ENCODE results near the gene CDH5.
A peak's percentile ranks its signal among the peaks of the same experiment; 100 is the strongest.

The CDH5 gene

GRCh38 chr16:66403531-66404145 is 37.1 kb downstream of the CDH5 start:
- no peak overlapping the region for H3K4me3 ChIP-seq (ENCODE audit: insufficient read depth, low read depth, low read length)
- H3K4me1 ChIP-seq (ENCODE audit: control insufficient read depth, insufficient read depth, low read length): peaks cover 3% of the 10 kb centered on the region
- H3K27me3 ChIP-seq (ENCODE audit: control insufficient read depth, insufficient read depth, low read length, poor library complexity, severe bottlenecking): peaks cover 7% of the 10 kb centered on the region
- no peak overlapping the region for H3K27ac ChIP-seq (ENCODE audit: insufficient read depth, low read depth, low read length, poor library complexity, severe bottlenecking)
- WGBS, 2 experiments: 81 to 88% methylated on average over 5 of the region's 5 CpGs
- no peaks in the 10 kb centered on the region for H3K36me3 ChIP-seq (ENCODE audit: control insufficient read depth, insufficient read depth, low read length)
- no peaks in the 10 kb centered on the region for H3K9me3 ChIP-seq (ENCODE audit: control insufficient read depth, low read length)

GRCh38 chr16:66405057-66405783 is 38.7 kb downstream of the CDH5 start:
- Histone ChIP-seq H3K4me1 (ENCODE audit: control insufficient read depth, insufficient read depth, low read length) (peaks cover 1% of the 10 kb centered on the region), H3K27ac (ENCODE audit: insufficient read depth, low read depth, low read length, poor library complexity, severe bottlenecking) (no peak overlapping the region), H3K4me3 (ENCODE audit: insufficient read depth, low read depth, low read length) (no peak overlapping the region), H3K27me3 (ENCODE audit: control insufficient read depth, insufficient read depth, low read length, poor library complexity, severe bottlenecking) (peaks cover 7% of the 10 kb centered on the region), H3K36me3 (ENCODE audit: control insufficient read depth, insufficient read depth, low read length) (no peaks in the 10 kb centered on the region), H3K9me3 (ENCODE audit: control insufficient read depth, low read length) (no peaks in the 10 kb centered on the region)
- WGBS, 2 experiments: 76 to 91% methylated on average over 1 to 2 of the region's 2 CpGs

GRCh38 chr16:66406534-66407221 is 40.2 kb downstream of the CDH5 start:
- Histone ChIP-seq H3K36me3 (ENCODE audit: control insufficient read depth, insufficient read depth, low read length) (no peaks in the 10 kb centered on the region), H3K4me1 (ENCODE audit: control insufficient read depth, insufficient read depth, low read length) (no peaks in the 10 kb centered on the region), H3K27me3 (ENCODE audit: control insufficient read depth, insufficient read depth, low read length, poor library complexity, severe bottlenecking) (peaks cover 7% of the 10 kb centered on the region), H3K4me3 (ENCODE audit: insufficient read depth, low read depth, low read length) (peak overlapping the region; percentile 59), H3K9me3 (ENCODE audit: control insufficient read depth, low read length) (no peaks in the 10 kb centered on the region), H3K27ac (ENCODE audit: insufficient read depth, low read depth, low read length, poor library complexity, severe bottlenecking) (no peak overlapping the region)
- 2% methylated on average over 35 of the region's 35 CpGs for WGBS, 2 experiments

- 72 to 76% methylated on average over 5 of the region's 5 CpGs for WGBS, 2 experiments
- Histone ChIP-seq H3K4me3 (ENCODE audit: insufficient read depth, low read depth, low read length) (no peak overlapping the region), H3K27ac (ENCODE audit: insufficient read depth, low read depth, low read length, poor library complexity, severe bottlenecking) (peak overlapping the region; percentile 78), H3K4me1 (ENCODE audit: control insufficient read depth, insufficient read depth, low read length) (no peaks in the 10 kb centered on the region), H3K9me3 (ENCODE audit: control insufficient read depth, low read length) (no peaks in the 10 kb centered on the region), H3K36me3 (ENCODE audit: control insufficient read depth, insufficient read depth, low read length) (no peaks in the 10 kb centered on the region), H3K27me3 (ENCODE audit: control insufficient read depth, insufficient read depth, low read length, poor library complexity, severe bottlenecking) (peaks cover 7% of the 10 kb centered on the region)
Observed at GRCh38 chr16:66408163-66409048, 41.9 kb downstream of the CDH5 start.

- Histone ChIP-seq H3K27me3 (ENCODE audit: control insufficient read depth, insufficient read depth, low read length, poor library complexity, severe bottlenecking) (peaks cover 7% of the 10 kb centered on the region), H3K4me1 (ENCODE audit: control insufficient read depth, insufficient read depth, low read length) (no peaks in the 10 kb centered on the region), H3K36me3 (ENCODE audit: control insufficient read depth, insufficient read depth, low read length) (no peaks in the 10 kb centered on the region), H3K4me3 (ENCODE audit: insufficient read depth, low read depth, low read length) (no peak overlapping the region), H3K27ac (ENCODE audit: insufficient read depth, low read depth, low read length, poor library complexity, severe bottlenecking) (no peak overlapping the region), H3K9me3 (ENCODE audit: control insufficient read depth, low read length) (no peaks in the 10 kb centered on the region)
- WGBS, 2 experiments: 89 to 94% methylated on average over 4 of the region's 5 CpGs
Observed at GRCh38 chr16:66409156-66409555, 42.7 kb downstream of the CDH5 start.

- Histone ChIP-seq H3K9me3 (ENCODE audit: control insufficient read depth, low read length) (no peaks in the 10 kb centered on the region), H3K4me3 (ENCODE audit: insufficient read depth, low read depth, low read length) (no peak overlapping the region), H3K36me3 (ENCODE audit: control insufficient read depth, insufficient read depth, low read length) (no peaks in the 10 kb centered on the region), H3K4me1 (ENCODE audit: control insufficient read depth, insufficient read depth, low read length) (no peaks in the 10 kb centered on the region), H3K27me3 (ENCODE audit: control insufficient read depth, insufficient read depth, low read length, poor library complexity, severe bottlenecking) (peaks cover under 1% of the 10 kb centered on the region), H3K27ac (ENCODE audit: insufficient read depth, low read depth, low read length, poor library complexity, severe bottlenecking) (no peak overlapping the region)
Observed at GRCh38 chr16:66412182-66412581, 45.7 kb downstream of the CDH5 start.

- WGBS, 2 experiments: 90 to 92% methylated on average over 1 of the region's 1 CpG
- Histone ChIP-seq H3K4me1 (ENCODE audit: control insufficient read depth, insufficient read depth, low read length) (no peaks in the 10 kb centered on the region), H3K36me3 (ENCODE audit: control insufficient read depth, insufficient read depth, low read length) (no peaks in the 10 kb centered on the region), H3K4me3 (ENCODE audit: insufficient read depth, low read depth, low read length) (no peak overlapping the region), H3K9me3 (ENCODE audit: control insufficient read depth, low read length) (no peaks in the 10 kb centered on the region), H3K27ac (ENCODE audit: insufficient read depth, low read depth, low read length, poor library complexity, severe bottlenecking) (no peak overlapping the region), H3K27me3 (ENCODE audit: control insufficient read depth, insufficient read depth, low read length, poor library complexity, severe bottlenecking) (no peaks in the 10 kb centered on the region)
Observed at GRCh38 chr16:66414891-66415290, 48.4 kb downstream of the CDH5 start.

GRCh38 chr16:66416136-66416535 is 49.6 kb downstream of the CDH5 start:
- H3K4me1 ChIP-seq (ENCODE audit: control insufficient read depth, insufficient read depth, low read length): no peaks in the 10 kb centered on the region
- no peak overlapping the region for H3K4me3 ChIP-seq (ENCODE audit: insufficient read depth, low read depth, low read length)
- no peaks in the 10 kb centered on the region for H3K9me3 ChIP-seq (ENCODE audit: control insufficient read depth, low read length)
- no peak overlapping the region for H3K27ac ChIP-seq (ENCODE audit: insufficient read depth, low read depth, low read length, poor library complexity, severe bottlenecking)
- no peaks in the 10 kb centered on the region for H3K27me3 ChIP-seq (ENCODE audit: control insufficient read depth, insufficient read depth, low read length, poor library complexity, severe bottlenecking)
- H3K36me3 ChIP-seq (ENCODE audit: control insufficient read depth, insufficient read depth, low read length): no peaks in the 10 kb centered on the region
- WGBS, 2 experiments: 100% methylated on average over 1 of the region's 1 CpG; no CpG with 5 or more reads in 1 of the 2 experiments

GRCh38 chr16:66416939-66417700 is 50.6 kb downstream of the CDH5 start:
- H3K27me3 ChIP-seq (ENCODE audit: control insufficient read depth, insufficient read depth, low read length, poor library complexity, severe bottlenecking): no peaks in the 10 kb centered on the region
- H3K9me3 ChIP-seq (ENCODE audit: control insufficient read depth, low read length): no peaks in the 10 kb centered on the region
- no peaks in the 10 kb centered on the region for H3K4me1 ChIP-seq (ENCODE audit: control insufficient read depth, insufficient read depth, low read length)
- no peak overlapping the region for H3K4me3 ChIP-seq (ENCODE audit: insufficient read depth, low read depth, low read length)
- H3K27ac ChIP-seq (ENCODE audit: insufficient read depth, low read depth, low read length, poor library complexity, severe bottlenecking): no peak overlapping the region
- WGBS, 2 experiments: 91 to 94% methylated on average over 9 of the region's 9 CpGs
- H3K36me3 ChIP-seq (ENCODE audit: control insufficient read depth, insufficient read depth, low read length): no peaks in the 10 kb centered on the region

Measured in ectodermal cell (in vitro differentiated cells).